Measurements from ENCODE around the gene EIPR1. TPM values are rescaled to one million over a fixed set of nuclear protein-coding genes. Genes with fewer than 3 reads are reported as not detected.

The EIPR1 gene
- total RNA-seq, 2 donors from 2014 or later, result 13.5 TPM

DNA sequence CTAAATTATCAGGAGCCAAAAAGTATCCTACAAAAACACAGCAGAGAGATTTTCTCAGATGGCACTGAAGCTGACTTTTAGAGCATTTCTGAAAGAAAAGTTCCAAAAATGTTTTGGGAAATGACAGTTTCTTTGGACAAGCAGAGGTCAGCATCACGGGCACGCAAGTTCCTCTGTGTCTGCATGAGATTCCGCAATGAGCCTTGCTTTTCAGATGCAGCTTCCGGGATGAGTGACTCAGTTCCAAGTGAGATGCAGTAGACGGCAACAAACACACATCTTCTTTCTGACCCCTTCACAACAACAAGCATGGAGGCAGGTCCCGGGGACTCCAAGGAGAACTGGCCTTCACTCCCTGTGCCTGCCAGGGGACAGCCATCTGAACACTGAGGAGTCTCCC lies 76.6 kb downstream of the EIPR1 start:
- DNase-seq (no peak), ATAC-seq (no peak)
- Histone ChIP-seq H3K4me1 (peaks cover 5% of the 10 kb centered on the region), H3K36me3 (replicated peaks in 1 of 2; ENCODE audit: insufficient read depth in 1 of 2, low read depth in 2 of 2) (no peaks in the 10 kb centered on the region), H3K27me3 (no peaks in the 10 kb centered on the region), H3K4me3 (no peak overlapping the region), H3K9me3 (no peaks in the 10 kb centered on the region), H3K27ac (no peak overlapping the region)
- WGBS, 2 donors, result 92 to 94% methylated on average over 6 of the region's 6 CpGs
- TF ChIP-seq CTCF (IDR thresholded peaks at IDR 0.05), result no peak
- no peak for TF ChIP-seq POLR2A (IDR thresholded peaks at IDR 0.05)
- intact Hi-C loops (cut with DNase I), result no loop called here

GRCh38 chr2:3300224-3300995 lies 77.2 kb downstream of the EIPR1 start:
- Histone ChIP-seq H3K27ac (no peak overlapping the region), H3K27me3 (no peaks in the 10 kb centered on the region), H3K4me3 (no peak overlapping the region), H3K9me3 (no peaks in the 10 kb centered on the region), H3K36me3 (replicated peaks in 1 of 2; ENCODE audit: insufficient read depth in 1 of 2, low read depth in 2 of 2) (no peaks in the 10 kb centered on the region), H3K4me1 (peaks cover 5% of the 10 kb centered on the region)
- DNase-seq, result no peak
- TF ChIP-seq CTCF (IDR thresholded peaks at IDR 0.05) (no peak), POLR2A (IDR thresholded peaks at IDR 0.05) (no peak)
- WGBS, 2 donors, result 87 to 93% methylated on average over 14 of the region's 14 CpGs
- no peak for ATAC-seq
- intact Hi-C loops (cut with DNase I), result no loop called here

- intact Hi-C loops (cut with DNase I), result no loop called here
- no peak for TF ChIP-seq POLR2A (IDR thresholded peaks at IDR 0.05)
- TF ChIP-seq CTCF (IDR thresholded peaks at IDR 0.05), result no peak
- Histone ChIP-seq H3K4me1 (peaks cover 5% of the 10 kb centered on the region), H3K27me3 (no peaks in the 10 kb centered on the region), H3K4me3 (no peak overlapping the region), H3K36me3 (replicated peaks in 1 of 2; ENCODE audit: insufficient read depth in 1 of 2, low read depth in 2 of 2) (no peaks in the 10 kb centered on the region), H3K9me3 (no peaks in the 10 kb centered on the region), H3K27ac (no peak overlapping the region)
- no peak for DNase-seq
- 93 to 99% methylated on average over 7 of the region's 7 CpGs for WGBS, 2 donors
- ATAC-seq, result no peak
Measured at GRCh38 chr2:3299703-3300102, 77.9 kb downstream of the EIPR1 start.

GRCh38 chr2:3299130-3299529 lies 78.5 kb downstream of the EIPR1 start:
- ATAC-seq (no peak), DNase-seq (peak in 1 of 4 donors; percentile 2)
- intact Hi-C loops (cut with DNase I), result no loop called here
- H3K27me3 ChIP-seq, result no peaks in the 10 kb centered on the region
- no peaks in the 10 kb centered on the region for H3K9me3 ChIP-seq
- no peak overlapping the region for H3K4me3 ChIP-seq
- H3K36me3 ChIP-seq (replicated peaks in 1 of 2; ENCODE audit: insufficient read depth in 1 of 2, low read depth in 2 of 2), result no peaks in the 10 kb centered on the region
- H3K27ac ChIP-seq, result no peak overlapping the region
- WGBS, 2 donors, result 95 to 97% methylated on average over 5 to 12 of the region's 12 CpGs
- TF ChIP-seq CTCF (IDR thresholded peaks at IDR 0.05), result no peak
- TF ChIP-seq POLR2A (IDR thresholded peaks at IDR 0.05), result no peak
- H3K4me1 ChIP-seq, result peaks cover 5% of the 10 kb centered on the region

DNA sequence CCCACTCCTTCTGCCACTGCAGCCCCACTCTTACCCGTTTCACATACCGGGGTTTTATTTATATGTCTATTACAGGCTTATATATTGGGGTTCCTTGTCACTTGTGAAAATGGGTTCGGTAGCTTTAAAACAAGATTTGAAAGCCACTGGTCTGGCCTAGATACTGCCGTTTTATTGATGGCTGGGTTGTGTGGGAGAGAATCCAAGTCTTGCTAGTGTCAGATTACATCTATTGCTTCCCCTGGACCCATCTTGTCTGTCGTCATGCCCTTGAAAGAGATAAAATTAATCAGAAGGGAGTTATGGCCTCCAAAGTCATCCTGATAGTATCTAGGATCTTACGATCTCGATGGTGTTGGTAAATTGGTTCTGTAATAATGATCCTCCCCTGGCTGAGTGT lies 79.4 kb downstream of the EIPR1 start:
- no peaks in the 10 kb centered on the region for H3K9me3 ChIP-seq
- ATAC-seq (no peak), DNase-seq (no peak)
- H3K27me3 ChIP-seq, result no peaks in the 10 kb centered on the region
- no peaks in the 10 kb centered on the region for H3K36me3 ChIP-seq (replicated peaks in 1 of 2; ENCODE audit: insufficient read depth in 1 of 2, low read depth in 2 of 2)
- peaks cover 2% of the 10 kb centered on the region for H3K4me1 ChIP-seq
- intact Hi-C loops (cut with DNase I), result no loop called here
- TF ChIP-seq POLR2A (IDR thresholded peaks at IDR 0.05), result no peak
- no peak for TF ChIP-seq CTCF (IDR thresholded peaks at IDR 0.05)
- no peak overlapping the region for H3K4me3 ChIP-seq
- no peak overlapping the region for H3K27ac ChIP-seq
- WGBS, 2 donors, result 90 to 91% methylated on average over 7 of the region's 7 CpGs
